SU-DHL-6 (cell line): ENCODE data around the gene SLC26A9.

Experiments
- H2AFZ ChIP-seq: fragments of 200-600 bp; sonication (generic); 2 replicates; pipeline ENCODE4 v1.6.1; 2014; ENCODE audit warnings: low read depth, mild to moderate bottlenecking, moderate library complexity, mixed read lengths, antibody characterized with exemption, low read length; ENCODE audit not compliant: severe bottlenecking
- H3F3A ChIP-seq: fragments of 200-600 bp; shearing (Covaris generic); 2 replicates; pipeline ENCODE4 v1.6.0; 2016; ENCODE audit warnings: antibody characterized with exemption, mild to moderate bottlenecking; ENCODE audit not compliant: insufficient read depth
- H3K27ac ChIP-seq: fragments of 200-600 bp; sonication (generic); 2 replicates; pipeline ENCODE4 v1.5.1; 2016; ENCODE audit warnings: low read depth, mild to moderate bottlenecking, low read length, moderate library complexity, mixed read lengths
- H3K27me3 ChIP-seq: fragments of 200-600 bp; sonication (generic), shearing (Covaris generic); 2 replicates; pipeline ENCODE4 v1.6.0; 2014; ENCODE audit warnings: mild to moderate bottlenecking, low read length
- H3K36me3 ChIP-seq: fragments of 200-600 bp; sonication (generic); 2 replicates; pipeline ENCODE4 v1.6.1; 2014; ENCODE audit warnings: mild to moderate bottlenecking, low read length, mixed read lengths
- H3K4me2 ChIP-seq: fragments of 300-600, 200-600 bp; shearing (Covaris generic), sonication (generic); 2 replicates; pipeline ENCODE4 v1.6.0; 2014; ENCODE audit warnings: low read length, low read depth, mild to moderate bottlenecking; ENCODE audit not compliant: poor library complexity, severe bottlenecking
- H3K4me3 ChIP-seq: fragments of 200-600 bp; sonication (generic); 2 replicates; pipeline ENCODE4 v1.5.1; 2014; ENCODE audit warnings: antibody characterized with exemption, low read length, mild to moderate bottlenecking, mixed read lengths; ENCODE audit not compliant: insufficient read depth, poor library complexity, severe bottlenecking
- H3K79me2 ChIP-seq: fragments of 200-600 bp; sonication (generic); 2 replicates; pipeline ENCODE4 v1.6.1; 2014; ENCODE audit warnings: mild to moderate bottlenecking, low read length, moderate library complexity; ENCODE audit not compliant: insufficient read depth
- H3K9ac ChIP-seq: fragments of 200-600 bp; sonication (generic); 2 replicates; pipeline ENCODE4 v1.7.0; 2014; ENCODE audit warnings: mild to moderate bottlenecking, low read length
- H3K9me2 ChIP-seq: fragments of 200-600 bp; sonication (generic); replicated peaks from 2 replicates; pipeline ENCODE4 v1.6.1; 2014; ENCODE audit warnings: low read length; ENCODE audit not compliant: insufficient read depth
- H3K9me3 ChIP-seq: fragments of 200-600 bp; sonication (generic); 2 replicates; pipeline ENCODE4 v1.6.1; 2014; ENCODE audit warnings: low read length, mixed read lengths; ENCODE audit not compliant: insufficient read depth
- H4K20me1 ChIP-seq: fragments of 200-600 bp; sonication (generic); 2 replicates; pipeline ENCODE4 v1.6.1; 2014; ENCODE audit warnings: low read depth, mild to moderate bottlenecking, antibody characterized with exemption, low read length, moderate library complexity, mixed read lengths
- CTCF ChIP-seq: fragments of 200-600 bp; sonication (generic); IDR thresholded peaks from one replicate; pipeline ENCODE4 v1.5.1; 2017; ENCODE audit warnings: antibody characterized with exemption, mild to moderate bottlenecking, low read length, moderate library complexity; ENCODE audit not compliant: insufficient read depth, poor library complexity, severe bottlenecking
- EZH2phosphoT487 ChIP-seq: fragments of 200-600 bp; sonication (generic), shearing (Covaris generic); conservative IDR thresholded peaks from 2 replicates; pipeline ENCODE4 v1.6.1; 2018; ENCODE audit warnings: mild to moderate bottlenecking, antibody characterized with exemption, low read length, moderate library complexity, mixed read lengths

Gene SLC26A9

DNA sequence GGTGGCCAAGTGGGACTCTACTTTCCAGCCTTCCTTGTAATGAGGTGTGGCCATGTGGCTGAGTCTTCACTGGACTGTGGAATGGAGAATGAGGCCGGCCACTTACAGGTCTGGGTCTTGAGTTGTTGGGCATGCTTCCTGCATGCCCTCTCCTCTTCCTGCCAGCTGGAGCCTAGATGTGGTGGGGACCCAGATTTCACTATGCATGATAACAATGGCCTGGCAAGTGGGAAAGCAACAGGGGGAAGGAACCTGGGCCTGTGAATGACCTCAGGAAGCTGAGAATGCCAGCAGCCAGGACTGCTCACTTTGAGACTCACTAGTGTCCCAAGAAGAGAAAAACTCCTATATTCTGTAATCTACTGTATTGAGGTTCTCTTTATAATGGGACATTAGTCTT lies 8.5 kb upstream of the SLC26A9 start:
- no peaks in the 10 kb centered on the region for H3K36me3 ChIP-seq
- no peak overlapping the region for H3K27ac ChIP-seq
- H3K9ac ChIP-seq: no peak overlapping the region
- no peaks in the 10 kb centered on the region for H4K20me1 ChIP-seq
- no peaks in the 10 kb centered on the region for H3F3A ChIP-seq
- no peaks in the 10 kb centered on the region for H3K79me2 ChIP-seq
- no peaks in the 10 kb centered on the region for H3K9me3 ChIP-seq
- no peak overlapping the region for H3K4me2 ChIP-seq
- no peak overlapping the region for H3K4me3 ChIP-seq
- H3K27me3 ChIP-seq: no peaks in the 10 kb centered on the region
- TF ChIP-seq EZH2phosphoT487 (no peak), CTCF (no peak)
- H2AFZ ChIP-seq: no peak overlapping the region
- no peaks in the 10 kb centered on the region for H3K9me2 ChIP-seq

DNA sequence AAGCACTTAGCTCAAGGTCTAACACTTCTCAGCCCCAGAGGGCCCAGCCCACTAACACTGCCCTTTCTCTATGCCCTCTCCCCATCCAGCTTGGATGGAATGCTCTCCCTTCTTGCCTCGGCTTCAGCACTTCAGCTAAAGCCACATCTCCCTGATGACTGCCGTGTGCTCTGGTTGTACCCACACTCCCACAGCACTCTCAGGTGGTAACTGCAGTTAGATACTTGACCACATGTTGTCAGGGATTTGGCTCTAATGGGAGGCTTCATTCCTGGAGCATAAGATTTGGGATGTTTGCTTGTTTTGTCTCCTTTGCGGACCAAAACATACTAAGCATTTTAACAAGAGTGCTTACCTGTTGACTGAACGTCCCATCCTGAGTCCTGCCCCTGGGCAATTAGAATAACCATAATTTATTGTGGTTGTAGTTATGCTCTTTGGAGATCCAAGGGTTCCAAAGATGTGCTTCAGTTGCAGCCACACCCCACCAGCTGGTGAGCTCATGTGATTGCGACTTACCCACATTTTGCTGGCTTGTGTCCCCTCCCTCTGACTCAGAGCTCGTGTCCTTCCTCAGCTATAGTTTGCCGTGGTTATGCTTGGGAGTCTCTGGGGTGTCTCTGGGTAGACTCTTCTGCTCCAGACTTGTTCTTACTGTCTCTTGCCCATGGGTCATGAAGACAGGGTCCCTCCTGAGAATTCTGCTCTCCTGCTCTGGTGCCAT lies 7.7 kb upstream of the SLC26A9 start:
- no peak overlapping the region for H3K4me3 ChIP-seq
- H3K79me2 ChIP-seq: no peaks in the 10 kb centered on the region
- no peak overlapping the region for H3K4me2 ChIP-seq
- H2AFZ ChIP-seq: no peak overlapping the region
- no peaks in the 10 kb centered on the region for H4K20me1 ChIP-seq
- H3K36me3 ChIP-seq: no peaks in the 10 kb centered on the region
- H3K27ac ChIP-seq: no peak overlapping the region
- H3K9me3 ChIP-seq: no peaks in the 10 kb centered on the region
- no peak overlapping the region for H3K9ac ChIP-seq
- TF ChIP-seq CTCF (no peak), EZH2phosphoT487 (no peak)
- no peaks in the 10 kb centered on the region for H3K9me2 ChIP-seq
- no peaks in the 10 kb centered on the region for H3F3A ChIP-seq
- H3K27me3 ChIP-seq: no peaks in the 10 kb centered on the region

DNA sequence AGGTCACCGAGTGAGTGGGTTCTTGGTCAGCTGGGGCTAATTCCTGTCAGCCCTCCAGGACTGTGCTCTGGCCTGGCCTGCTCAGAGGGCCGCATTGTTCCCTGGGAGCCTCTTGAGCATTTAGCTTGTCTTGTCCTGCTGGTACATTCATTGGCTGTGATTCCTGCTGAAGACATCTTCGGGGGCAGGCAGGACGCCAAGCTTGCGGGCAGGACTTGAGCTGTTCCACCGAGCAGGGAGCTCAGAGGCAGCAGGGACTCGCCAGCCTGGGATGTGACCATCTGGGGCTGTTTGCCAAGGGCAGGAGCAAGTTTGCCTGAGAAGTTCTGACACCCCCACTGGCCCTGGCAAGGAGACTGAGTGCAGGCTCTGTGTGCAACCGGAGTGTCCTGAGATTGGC lies 7.0 kb upstream of the SLC26A9 start:
- Histone ChIP-seq H3K27ac (no peak overlapping the region), H3K79me2 (no peaks in the 10 kb centered on the region), H3K27me3 (no peaks in the 10 kb centered on the region), H3K9me3 (no peaks in the 10 kb centered on the region), H4K20me1 (no peaks in the 10 kb centered on the region), H3K4me3 (no peak overlapping the region), H3F3A (no peaks in the 10 kb centered on the region), H3K4me2 (no peak overlapping the region), H2AFZ (no peak overlapping the region), H3K36me3 (no peaks in the 10 kb centered on the region), H3K9me2 (no peaks in the 10 kb centered on the region), H3K9ac (no peak overlapping the region)
- TF ChIP-seq EZH2phosphoT487: no peak
- no peak for TF ChIP-seq CTCF
